ENCODE results near the gene SARNP.

Gene SARNP

DNA sequence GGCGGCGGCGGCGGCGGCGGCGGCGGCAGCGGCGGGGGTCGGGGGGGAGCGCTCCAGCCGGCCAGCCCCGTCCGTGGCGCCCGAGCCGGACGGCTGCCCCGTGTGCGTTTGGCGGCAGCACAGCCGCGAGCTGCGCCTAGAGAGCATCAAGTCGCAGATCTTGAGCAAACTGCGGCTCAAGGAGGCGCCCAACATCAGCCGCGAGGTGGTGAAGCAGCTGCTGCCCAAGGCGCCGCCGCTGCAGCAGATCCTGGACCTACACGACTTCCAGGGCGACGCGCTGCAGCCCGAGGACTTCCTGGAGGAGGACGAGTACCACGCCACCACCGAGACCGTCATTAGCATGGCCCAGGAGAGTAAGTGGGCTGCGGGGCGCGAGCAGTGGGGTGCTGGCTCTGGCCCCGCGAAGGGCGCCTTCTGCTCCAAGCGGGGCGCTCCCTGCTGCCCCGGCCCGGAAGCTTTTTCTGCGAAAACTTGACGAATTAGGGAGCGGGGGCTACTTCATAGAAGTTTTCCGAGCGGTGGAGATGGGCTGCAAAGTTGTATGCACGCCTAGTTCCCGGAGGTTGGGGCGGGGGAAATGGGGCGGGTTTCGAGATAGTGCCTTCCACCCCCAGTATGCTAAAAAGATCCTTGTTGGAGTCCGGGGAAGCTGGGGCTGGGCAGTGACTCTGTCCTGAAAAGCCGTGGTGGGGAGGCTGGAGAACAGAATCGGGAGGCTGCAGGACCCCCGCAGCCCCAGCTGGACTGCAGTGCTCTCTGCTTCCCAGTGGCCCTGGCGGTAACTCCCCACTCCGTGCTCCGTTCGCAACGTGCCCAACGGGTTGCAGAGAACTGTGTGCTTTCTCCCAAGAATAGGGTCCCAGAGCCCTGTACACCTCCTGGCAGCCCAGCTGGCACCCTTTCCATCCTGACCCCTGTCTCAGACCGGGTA lies 73.9 kb downstream of the SARNP start:
- H3K4me3 ChIP-seq (ENCODE audit: low read depth, low read length): peak overlapping the region; percentile 94

DNA sequence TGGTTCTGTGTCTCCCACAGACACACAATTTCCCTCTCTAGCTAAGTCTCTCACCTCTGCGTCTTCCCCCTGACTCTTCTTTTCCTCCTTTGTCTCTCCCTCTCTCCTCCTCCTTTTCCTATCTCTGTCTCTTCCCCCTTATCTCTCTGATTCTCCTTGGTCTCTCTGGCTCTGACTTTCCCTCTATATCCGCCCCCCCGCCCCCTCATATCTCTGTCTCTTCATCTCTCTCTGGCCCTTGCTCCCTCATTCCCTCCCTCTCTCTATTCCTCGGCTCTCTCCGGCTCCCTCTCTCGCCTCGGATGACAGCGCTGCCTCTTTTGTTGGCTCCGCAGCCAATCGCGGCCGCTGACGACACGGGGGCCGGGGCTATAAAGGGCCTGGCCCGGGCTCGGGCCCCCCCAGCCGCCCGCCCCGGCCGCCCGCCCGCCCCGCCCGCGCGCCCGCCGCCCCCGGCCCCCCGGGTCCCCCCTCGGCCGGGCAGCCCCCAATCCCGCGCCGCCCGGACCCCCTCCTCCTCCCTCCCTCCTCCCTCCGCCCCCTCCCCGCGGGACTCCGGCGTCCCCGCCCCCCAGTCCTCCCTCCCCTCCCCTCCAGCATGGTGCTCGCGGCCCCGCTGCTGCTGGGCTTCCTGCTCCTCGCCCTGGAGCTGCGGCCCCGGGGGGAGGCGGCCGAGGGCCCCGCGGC lies 74.7 kb downstream of the SARNP start, which contains the start of gene GDF11:
Gene GDF11, plus strand, starts transcription at position 404 of the 687 bp plus-strand sequence. Its CDS starts 195 bp downstream, at position 599.
- peak within 1 kb of the TSS; percentile 94 for H3K4me3 ChIP-seq (ENCODE audit: low read depth, low read length)

DNA sequence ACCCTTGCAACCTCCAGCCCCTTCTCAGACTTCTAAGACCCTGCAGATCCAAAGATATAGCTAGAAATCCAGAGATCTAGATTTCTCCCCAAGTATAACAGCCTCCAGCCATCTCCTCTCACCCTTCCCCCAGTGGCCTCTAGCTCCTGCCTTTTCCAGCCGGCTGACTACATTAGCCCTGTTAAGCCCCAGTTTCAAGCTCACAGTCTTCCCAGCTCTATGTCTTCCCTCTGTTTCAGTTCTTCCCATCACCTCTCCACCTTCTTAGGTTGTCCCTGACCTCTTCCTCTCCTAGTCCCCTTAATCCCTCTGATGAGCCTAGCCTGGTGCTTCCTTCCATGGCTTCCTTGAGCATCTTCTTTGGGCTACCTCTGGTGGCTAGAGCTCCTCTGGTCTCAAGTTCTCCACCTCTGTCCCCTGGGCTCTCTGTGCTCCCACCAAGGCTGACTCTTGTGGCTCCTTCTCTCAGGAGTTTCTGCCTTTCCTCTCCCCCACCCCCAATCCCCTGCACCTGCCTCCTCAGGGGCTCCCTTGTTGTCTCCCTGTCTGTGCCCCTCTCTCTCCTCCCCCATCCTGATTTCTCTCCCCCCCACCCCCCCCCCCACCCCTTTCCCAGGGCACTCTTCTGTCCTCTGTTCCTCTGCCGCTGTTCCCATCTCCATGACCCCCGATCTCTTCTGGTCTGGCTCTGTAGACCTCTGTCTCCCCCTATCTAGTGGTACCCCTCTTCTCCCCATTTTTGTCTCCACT lies 75.4 kb downstream of the SARNP start:
- H3K4me3 ChIP-seq (ENCODE audit: low read depth, low read length): peak overlapping the region; percentile 18

DNA sequence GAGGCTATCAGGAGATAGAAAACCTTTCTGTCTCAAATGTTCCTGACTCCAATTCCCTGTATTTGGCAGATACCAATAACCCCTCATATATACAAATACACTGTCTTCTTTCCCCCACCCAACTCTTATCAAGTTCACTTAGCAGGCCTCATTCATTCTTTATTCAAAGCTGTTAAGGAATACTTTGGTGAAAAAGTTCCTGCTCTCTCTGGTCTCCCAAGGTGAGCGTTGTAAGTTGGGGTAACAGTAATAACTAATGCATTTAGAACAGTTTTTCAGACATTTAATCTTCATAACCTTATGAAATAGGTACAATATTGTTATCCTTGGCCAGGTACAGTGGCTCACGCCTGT lies 78.5 kb downstream of the SARNP start:
- H3K4me3 ChIP-seq (ENCODE audit: low read depth, low read length): no peak overlapping the region

DNA sequence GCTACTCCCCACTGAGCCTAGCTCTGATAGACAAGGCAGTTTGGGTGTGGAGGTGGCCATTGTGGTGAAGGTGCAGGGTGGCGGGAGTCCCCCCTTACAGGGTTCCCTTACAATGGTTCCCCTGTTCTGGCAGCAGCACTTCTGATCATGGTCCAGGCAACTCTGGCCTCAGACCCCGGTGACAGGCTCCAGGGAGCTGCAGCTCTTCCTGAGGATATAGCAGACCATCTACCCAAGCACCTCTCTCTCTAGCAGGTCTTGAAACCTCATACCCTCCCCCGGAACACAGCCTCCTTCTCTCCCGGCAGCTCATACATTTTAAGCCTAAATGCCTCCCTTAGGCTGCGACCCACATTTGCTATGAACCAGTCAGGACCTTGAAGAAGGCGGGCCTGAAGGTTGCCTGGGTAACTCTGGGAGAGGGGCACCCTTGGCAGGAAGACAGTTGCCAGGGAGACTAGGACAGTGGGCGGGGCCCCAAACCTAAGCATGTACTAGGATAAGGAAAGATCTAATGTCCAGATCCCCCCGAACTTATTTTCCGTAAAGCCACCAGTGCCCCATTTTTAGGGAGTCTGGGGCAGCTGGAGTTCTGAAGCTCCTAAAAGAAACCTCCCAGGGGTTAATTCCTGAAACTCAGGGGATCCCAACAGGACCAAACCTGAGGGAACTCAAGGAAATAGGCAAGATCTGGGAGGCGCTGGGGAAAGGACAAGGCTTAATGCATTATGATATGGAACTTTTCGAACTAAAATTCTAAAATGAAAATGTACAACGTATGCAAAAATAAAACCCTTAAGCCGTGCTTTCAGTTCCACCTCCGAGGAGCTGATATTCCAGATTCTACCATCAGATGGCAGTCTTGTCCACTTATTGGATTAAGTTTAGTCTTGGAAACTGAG lies 79.2 kb downstream of the SARNP start:
- peak overlapping the region; percentile 49 for H3K4me3 ChIP-seq (ENCODE audit: low read depth, low read length)

DNA sequence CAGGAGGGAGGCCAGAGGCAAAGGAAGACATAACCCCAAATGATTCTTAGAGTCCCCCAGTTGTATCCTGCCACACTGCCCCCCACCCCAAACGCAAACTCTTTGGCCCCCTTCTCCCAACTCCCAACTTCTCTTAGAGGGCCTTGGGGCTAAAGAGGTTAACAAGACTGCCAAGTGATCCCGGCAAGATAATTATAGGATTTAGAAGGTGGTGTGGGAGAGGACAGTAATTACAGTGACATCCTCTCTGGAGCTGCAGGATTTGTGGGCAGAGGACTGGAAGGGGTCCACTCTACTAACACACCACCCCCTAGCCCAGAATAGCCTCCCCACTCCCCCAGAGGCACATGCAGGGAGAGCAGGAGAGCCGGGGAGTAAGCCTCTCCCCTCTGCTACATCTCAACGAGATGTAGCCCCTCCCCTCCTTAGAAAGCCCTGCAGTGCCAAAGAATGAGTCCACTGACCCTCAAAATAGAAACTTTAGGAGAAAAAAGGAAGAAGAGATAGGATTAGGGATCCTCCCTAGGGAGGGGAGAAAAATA lies 79.9 kb downstream of the SARNP start:
- H3K4me3 ChIP-seq (ENCODE audit: low read depth, low read length): peak overlapping the region; percentile 49

DNA sequence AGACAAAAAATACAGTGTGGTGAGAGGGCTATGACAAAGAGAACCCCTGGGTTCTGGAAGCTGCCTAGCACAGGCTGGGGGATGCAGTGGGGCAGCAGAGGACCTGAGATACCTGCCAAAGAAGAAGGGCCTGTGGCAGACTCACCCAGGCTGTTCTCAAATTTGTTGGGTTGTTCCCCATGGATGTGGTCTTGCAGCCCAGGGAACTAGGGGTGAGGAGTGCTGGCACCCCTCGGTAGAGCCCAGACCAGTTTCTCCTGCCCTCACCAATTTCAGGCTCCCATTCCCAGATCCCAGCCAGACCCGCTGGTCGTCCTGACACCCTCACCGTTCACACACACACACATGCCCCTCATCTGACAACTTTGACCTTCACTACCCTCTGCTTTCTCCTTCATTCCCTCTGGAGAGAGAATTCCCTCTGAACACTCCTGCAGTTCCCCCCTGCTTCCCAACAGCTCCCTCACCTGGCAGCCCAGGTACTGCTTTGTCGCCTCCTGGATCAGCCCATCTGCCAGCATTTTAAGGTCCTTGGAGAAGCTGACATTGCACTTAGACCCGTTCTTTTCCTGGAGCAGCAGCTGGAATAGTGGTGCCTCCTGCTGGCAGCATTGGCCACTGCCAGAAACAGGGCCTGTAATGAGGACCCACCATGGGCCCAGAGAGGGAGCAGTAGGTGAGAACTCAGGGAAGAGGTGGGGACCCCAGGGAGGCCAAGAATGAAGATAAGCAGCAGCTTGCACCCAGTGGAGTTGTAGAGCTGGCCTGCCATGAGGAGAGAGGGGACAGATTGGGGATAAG lies 80.5 kb downstream of the SARNP start:
- H3K4me3 ChIP-seq (ENCODE audit: low read depth, low read length): no peak overlapping the region

DNA sequence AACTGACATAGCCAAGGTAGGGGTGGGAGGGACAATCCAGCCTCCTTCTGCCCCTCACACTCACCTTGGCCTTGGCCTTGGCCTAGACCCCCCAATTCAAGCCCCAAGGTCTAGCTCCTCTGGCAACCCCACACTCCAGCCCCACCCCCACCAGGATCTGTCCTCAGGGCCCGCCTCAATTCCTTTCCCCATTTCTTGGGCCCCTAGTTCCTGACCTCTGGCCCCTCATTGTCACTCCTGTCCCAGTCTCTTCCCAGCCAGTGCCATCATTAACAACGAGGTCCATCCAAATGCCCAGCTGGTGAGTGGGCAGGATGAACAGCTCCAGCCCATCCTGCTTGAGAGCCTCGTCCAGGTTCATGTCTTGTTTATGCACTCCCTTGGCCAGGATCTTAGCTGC lies 81.4 kb downstream of the SARNP start:
- no peak overlapping the region for H3K4me3 ChIP-seq (ENCODE audit: low read depth, low read length)

DNA sequence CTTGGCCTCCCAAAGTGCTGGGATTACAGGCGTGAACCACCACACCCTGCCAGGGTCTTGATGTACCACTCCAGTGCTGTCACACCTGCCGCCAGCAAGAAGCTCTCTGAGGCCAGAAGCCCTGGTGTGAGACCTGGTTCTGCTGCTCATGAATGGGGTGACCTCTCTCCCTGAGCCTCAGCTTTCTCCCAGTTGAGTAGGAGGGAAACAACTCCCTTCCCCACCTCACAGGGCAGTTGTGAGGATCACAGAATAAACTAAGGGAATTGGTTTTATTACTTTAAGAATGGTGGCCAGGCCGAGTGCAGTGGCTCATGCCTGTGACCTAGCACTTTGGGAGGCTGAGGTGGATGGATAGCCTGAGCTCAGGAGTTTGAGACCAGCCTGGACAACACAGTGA lies 82.9 kb downstream of the SARNP start:
- no peak overlapping the region for H3K4me3 ChIP-seq (ENCODE audit: low read depth, low read length)

DNA sequence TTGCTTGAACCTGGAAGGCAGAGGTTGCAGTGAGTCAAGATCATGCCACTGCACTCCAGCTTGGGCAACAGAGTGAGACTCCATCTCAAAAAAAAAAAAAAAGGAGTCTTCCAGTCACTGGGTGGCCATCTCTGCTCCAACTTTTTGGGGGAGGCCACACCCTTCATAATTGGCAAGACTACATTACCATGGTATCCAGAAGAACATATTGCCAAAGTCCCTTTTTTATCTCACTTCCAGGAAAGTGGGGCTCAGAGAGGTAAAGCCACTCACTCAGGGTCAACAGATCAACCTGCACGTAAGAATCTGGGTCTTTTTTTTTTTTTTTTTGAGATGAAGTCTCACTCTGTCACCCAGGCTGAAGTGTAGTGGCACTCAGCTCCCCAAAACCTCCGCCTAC lies 83.7 kb downstream of the SARNP start:
- no peak overlapping the region for H3K4me3 ChIP-seq (ENCODE audit: low read depth, low read length)

DNA sequence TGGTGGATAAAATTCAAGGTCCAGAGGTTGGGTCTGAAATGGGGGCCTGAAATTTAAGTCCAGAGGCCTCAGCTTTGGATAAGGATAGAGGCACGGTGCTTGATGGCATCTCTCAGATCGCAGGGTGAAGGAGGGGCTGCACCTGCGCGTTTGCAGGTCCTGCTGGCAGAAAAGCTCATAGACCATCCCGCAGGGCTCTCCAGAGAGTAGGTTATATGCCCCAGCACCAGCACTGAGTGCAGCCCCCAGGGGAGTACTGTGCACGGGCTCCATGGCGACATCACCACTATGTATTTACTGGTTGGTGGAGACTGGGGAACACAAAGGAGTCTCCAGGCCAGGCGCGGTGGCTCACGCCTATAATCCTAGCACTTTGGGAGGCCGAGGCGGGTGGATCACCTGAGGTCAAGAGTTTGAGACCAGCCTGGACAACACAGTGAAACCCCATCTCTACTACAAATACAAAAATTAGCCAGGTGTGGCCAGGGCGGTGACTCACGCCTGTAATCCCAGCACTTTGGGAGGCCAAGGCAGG lies 84.4 kb downstream of the SARNP start:
- H3K4me3 ChIP-seq (ENCODE audit: low read depth, low read length): no peak overlapping the region

DNA sequence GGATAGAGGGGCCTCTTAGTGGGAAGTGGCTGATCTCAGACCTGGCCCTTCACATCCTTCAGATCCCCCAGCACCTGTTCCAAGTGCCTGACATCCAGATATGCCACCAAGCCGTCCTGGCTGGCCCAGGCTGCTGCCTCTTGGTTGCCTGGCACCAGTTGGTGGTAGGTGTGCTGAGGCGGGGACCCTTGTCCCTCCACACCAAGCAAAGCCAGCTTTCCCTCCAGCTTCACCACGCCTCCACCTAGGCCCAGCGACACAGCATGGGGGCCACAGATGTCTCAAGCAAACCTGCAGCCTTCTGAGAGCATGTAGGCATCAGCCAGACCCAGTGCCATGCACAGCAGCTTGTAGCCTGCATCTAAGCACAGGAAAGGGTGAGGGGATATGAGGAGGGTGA lies 85.2 kb downstream of the SARNP start:
- H3K4me3 ChIP-seq (ENCODE audit: low read depth, low read length): no peak overlapping the region

DNA sequence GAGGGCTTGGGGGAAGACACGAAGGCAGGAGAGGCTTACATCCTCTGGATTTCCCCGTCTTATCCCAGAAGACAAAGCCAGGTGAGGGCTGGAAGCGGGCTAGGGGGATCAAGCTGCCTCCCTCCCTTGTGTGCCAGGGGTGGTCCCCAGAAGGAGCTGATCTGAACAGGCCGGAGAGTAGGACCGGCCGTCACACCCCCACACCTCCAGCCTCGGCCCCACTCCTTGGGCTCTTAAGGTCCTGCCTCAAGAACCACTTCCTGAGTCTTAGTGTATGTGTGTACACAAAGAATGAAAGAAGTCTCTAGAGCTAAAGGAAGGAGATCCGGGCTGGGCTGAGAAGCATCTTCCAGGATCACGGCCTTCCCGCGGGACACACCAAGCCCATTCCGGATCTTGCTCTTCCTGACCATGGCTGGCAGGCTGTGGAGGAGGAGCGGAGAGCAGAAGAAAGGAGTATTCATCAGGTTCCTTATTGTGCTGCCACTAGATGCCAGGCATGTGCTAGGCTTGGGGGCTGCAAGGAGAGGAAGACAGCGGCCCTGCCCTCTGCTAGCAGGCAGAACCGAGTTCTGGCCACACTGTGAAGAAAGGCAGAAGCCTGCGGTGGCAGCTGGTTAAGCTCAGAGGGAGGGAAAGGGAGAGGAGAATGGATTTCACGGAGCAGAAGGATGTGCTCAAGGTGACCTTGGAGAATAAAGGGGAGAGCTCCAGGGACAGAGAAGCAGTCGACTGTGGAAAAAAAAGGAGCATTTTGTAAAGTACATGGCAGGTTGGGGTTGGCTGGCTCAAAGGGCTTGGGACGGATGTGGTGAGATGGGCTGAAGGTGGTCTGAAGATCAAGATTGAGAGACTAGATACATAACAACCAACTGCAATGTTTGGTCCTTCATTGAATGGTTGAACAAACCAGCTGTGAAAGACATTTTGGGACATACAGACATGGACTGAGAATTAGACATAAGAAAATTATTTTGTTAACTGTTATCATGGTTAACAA lies 87.4 kb downstream of the SARNP start:
- H3K4me3 ChIP-seq (ENCODE audit: low read depth, low read length): peak overlapping the region; percentile 90

DNA sequence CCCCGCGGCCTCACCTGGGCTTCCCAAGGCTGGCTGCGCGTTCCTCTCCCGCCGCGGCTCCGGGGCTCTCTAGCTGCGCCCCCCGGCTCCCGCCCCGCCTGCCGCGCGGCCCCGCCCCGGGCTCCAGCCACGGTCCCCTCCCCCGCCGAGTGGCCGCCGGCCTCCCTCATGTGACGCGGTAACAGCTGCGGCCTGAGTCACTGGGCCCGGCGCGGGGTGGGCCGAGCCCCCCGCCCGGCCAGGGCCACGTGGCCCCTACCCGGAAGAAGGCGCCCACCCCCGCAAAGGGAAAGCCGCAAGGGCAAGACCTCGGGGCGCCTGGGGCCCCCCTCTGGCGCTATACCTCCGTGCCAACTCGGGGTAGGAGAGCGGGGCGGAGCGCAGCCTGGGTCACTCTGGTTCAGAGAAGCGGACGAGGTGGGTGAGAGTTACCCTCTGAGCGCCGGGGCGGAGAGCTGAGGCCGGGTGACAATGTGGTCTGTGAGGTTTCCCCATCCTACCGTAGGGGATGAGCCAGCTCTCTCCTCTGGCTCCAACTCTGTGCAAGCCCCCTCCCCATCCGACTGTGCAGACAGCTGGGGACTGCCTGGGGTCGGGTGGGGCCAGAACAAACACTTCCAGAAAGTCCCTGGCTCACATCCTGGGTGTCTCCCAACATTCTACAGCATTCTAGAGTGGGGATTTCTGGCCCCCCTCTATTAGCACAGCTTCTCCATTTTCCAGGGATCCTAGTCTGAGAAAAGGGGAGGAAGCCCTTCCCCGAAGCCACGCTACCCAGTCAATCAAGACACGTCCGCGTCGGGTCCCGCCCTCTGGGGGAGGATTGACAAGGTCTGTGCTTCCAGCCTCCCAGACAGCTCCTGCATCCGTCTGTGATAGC lies 88.3 kb downstream of the SARNP start, which contains the start of gene CD63:
Gene CD63, minus strand, starts transcription at position 71 of the 880 bp plus-strand sequence. CDS start 668 bp downstream, outside the sequence.
- peak within 1 kb of the TSS; percentile 90 for H3K4me3 ChIP-seq (ENCODE audit: low read depth, low read length)

DNA sequence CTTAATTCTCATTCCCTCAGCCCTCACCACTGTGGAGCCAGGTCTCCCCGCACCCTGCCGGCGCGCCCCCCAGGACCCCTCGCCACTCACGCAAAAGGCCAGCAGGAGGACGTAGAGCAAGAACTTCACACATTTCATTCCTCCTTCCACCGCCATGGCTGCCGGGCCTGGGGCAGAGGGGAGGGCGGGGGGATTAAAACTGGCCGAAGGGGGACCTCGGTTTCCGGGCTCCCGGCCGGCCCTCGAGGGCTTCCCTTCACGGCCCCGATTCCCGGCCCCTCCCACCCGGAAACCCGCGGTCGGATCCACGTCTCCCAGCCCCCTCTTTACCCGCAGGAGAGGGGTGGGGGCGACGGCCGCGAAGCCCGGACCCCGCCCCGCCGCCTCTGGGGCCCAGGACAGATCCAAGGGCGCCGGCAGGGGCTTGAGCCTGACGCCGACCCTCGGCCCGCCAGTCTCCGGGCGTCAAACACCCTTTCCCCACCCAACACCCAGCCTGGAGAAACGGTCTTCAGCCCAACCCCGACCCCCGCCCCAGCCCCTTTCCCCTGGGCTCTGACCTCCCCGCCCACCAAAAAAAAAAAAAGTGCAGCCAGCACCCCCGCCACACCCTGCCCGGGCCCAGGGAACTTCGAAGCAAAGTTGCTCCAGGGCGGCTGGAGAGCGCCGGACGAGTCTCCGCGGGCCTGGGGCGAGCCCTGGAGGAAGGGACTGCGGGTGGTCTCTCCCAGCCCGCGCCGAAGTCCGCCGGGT lies 89.2 kb downstream of the SARNP start:
- H3K4me3 ChIP-seq (ENCODE audit: low read depth, low read length): peak overlapping the region; percentile 90

DNA sequence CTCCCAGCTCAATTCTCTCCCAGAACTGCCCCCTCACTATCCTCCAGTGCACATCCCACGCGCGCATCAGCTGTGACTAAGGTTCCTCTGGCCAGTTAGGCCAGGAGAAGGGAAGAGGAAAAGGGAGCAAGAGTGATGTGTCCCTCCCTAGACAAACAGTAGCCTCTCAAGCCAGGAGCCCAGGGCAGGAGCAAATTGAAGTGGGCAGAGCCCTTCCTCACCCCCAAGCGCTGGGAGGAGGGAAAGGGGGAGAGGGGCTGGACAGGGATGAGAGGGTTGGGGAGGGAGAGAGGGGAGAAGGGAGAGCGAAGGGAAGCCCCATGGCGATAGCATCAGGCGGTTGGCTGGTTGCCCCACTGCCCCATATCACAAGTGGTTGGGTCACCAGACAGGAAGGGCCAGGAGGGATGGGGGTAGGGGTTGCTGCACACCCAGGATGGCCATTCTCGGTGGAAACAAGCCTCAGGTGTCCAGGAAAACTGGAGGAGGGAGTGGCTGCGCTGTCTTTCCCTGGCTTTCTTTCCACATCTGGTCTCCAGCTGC lies 89.8 kb downstream of the SARNP start:
- H3K4me3 ChIP-seq (ENCODE audit: low read depth, low read length): peak overlapping the region; percentile 90

Data from iPS-11a (cell line).